ENCODE data around the gene OGFR.

The OGFR gene

GRCh38 chr20:62825986-62826645, 21.5 kb downstream of the OGFR start:
- DNase-seq (ENCODE audit: low read depth, low spot score) = no peak

- no peak for DNase-seq (ENCODE audit: low read depth, low spot score)
Measured at GRCh38 chr20:62826646-62827310, 22.1 kb downstream of the OGFR start.

GRCh38 chr20:62827311-62828038, 22.8 kb downstream of the OGFR start:
- DNase-seq (ENCODE audit: low read depth, low spot score) = no peak

- DNase-seq (ENCODE audit: low read depth, low spot score) = no peak
Measured at GRCh38 chr20:62828051-62828450, 23.4 kb downstream of the OGFR start.

GRCh38 chr20:62828511-62829230, 24.0 kb downstream of the OGFR start:
- no peak for DNase-seq (ENCODE audit: low read depth, low spot score)

GRCh38 chr20:62829231-62830230, 24.9 kb downstream of the OGFR start:
- no peak for DNase-seq (ENCODE audit: low read depth, low spot score)

GRCh38 chr20:62830251-62830650, 25.6 kb downstream of the OGFR start:
- DNase-seq (ENCODE audit: low read depth, low spot score) = no peak

- DNase-seq (ENCODE audit: low read depth, low spot score) = no peak
Measured at GRCh38 chr20:62830821-62831220, 26.2 kb downstream of the OGFR start.

GRCh38 chr20:62831361-62831788, 26.7 kb downstream of the OGFR start:
- no peak for DNase-seq (ENCODE audit: low read depth, low spot score)

GRCh38 chr20:62831854-62832211, 27.2 kb downstream of the OGFR start:
- DNase-seq (ENCODE audit: low read depth, low spot score) = peak; percentile 73

GRCh38 chr20:62832212-62832922, 27.7 kb downstream of the OGFR start:
- peak; percentile 92 for DNase-seq (ENCODE audit: low read depth, low spot score)

- DNase-seq (ENCODE audit: low read depth, low spot score) = no peak
Measured at GRCh38 chr20:62832951-62833391, 28.3 kb downstream of the OGFR start.

- DNase-seq (ENCODE audit: low read depth, low spot score) = no peak
Measured at GRCh38 chr20:62834967-62835730, 30.5 kb downstream of the OGFR start.

GRCh38 chr20:62835931-62836861, 31.6 kb downstream of the OGFR start:
- DNase-seq (ENCODE audit: low read depth, low spot score) = no peak

GRCh38 chr20:62836967-62837490, 32.4 kb downstream of the OGFR start:
- DNase-seq (ENCODE audit: low read depth, low spot score) = no peak

GRCh38 chr20:62837790-62838127, 33.1 kb downstream of the OGFR start:
- no peak for DNase-seq (ENCODE audit: low read depth, low spot score)

GRCh38 chr20:62838128-62838891, 33.7 kb downstream of the OGFR start:
- DNase-seq (ENCODE audit: low read depth, low spot score) = no peak

Measured in ELF-1 (cell line).